SU-DHL-6 (cell line): ENCODE results near the gene EPB41L4A.

Experiments
- H2AFZ ChIP-seq: fragments of 200-600 bp; sonication (generic); 2 replicates; pipeline ENCODE4 v1.6.1; 2014; ENCODE audit warnings: low read depth, mild to moderate bottlenecking, moderate library complexity, mixed read lengths, antibody characterized with exemption, low read length; ENCODE audit not compliant: severe bottlenecking
- H3F3A ChIP-seq: fragments of 200-600 bp; shearing (Covaris generic); 2 replicates; pipeline ENCODE4 v1.6.0; 2016; ENCODE audit warnings: antibody characterized with exemption, mild to moderate bottlenecking; ENCODE audit not compliant: insufficient read depth
- H3K27ac ChIP-seq: fragments of 200-600 bp; sonication (generic); 2 replicates; pipeline ENCODE4 v1.5.1; 2016; ENCODE audit warnings: low read depth, mild to moderate bottlenecking, low read length, moderate library complexity, mixed read lengths
- H3K27me3 ChIP-seq: fragments of 200-600 bp; sonication (generic), shearing (Covaris generic); 2 replicates; pipeline ENCODE4 v1.6.0; 2014; ENCODE audit warnings: mild to moderate bottlenecking, low read length
- H3K36me3 ChIP-seq: fragments of 200-600 bp; sonication (generic); 2 replicates; pipeline ENCODE4 v1.6.1; 2014; ENCODE audit warnings: mild to moderate bottlenecking, low read length, mixed read lengths
- H3K4me2 ChIP-seq: fragments of 300-600, 200-600 bp; shearing (Covaris generic), sonication (generic); 2 replicates; pipeline ENCODE4 v1.6.0; 2014; ENCODE audit warnings: low read length, low read depth, mild to moderate bottlenecking; ENCODE audit not compliant: poor library complexity, severe bottlenecking
- H3K4me3 ChIP-seq: fragments of 200-600 bp; sonication (generic); 2 replicates; pipeline ENCODE4 v1.5.1; 2014; ENCODE audit warnings: antibody characterized with exemption, low read length, mild to moderate bottlenecking, mixed read lengths; ENCODE audit not compliant: insufficient read depth, poor library complexity, severe bottlenecking
- H3K79me2 ChIP-seq: fragments of 200-600 bp; sonication (generic); 2 replicates; pipeline ENCODE4 v1.6.1; 2014; ENCODE audit warnings: mild to moderate bottlenecking, low read length, moderate library complexity; ENCODE audit not compliant: insufficient read depth
- H3K9ac ChIP-seq: fragments of 200-600 bp; sonication (generic); 2 replicates; pipeline ENCODE4 v1.7.0; 2014; ENCODE audit warnings: mild to moderate bottlenecking, low read length
- H3K9me2 ChIP-seq: fragments of 200-600 bp; sonication (generic); replicated peaks from 2 replicates; pipeline ENCODE4 v1.6.1; 2014; ENCODE audit warnings: low read length; ENCODE audit not compliant: insufficient read depth
- H3K9me3 ChIP-seq: fragments of 200-600 bp; sonication (generic); 2 replicates; pipeline ENCODE4 v1.6.1; 2014; ENCODE audit warnings: low read length, mixed read lengths; ENCODE audit not compliant: insufficient read depth
- H4K20me1 ChIP-seq: fragments of 200-600 bp; sonication (generic); 2 replicates; pipeline ENCODE4 v1.6.1; 2014; ENCODE audit warnings: low read depth, mild to moderate bottlenecking, antibody characterized with exemption, low read length, moderate library complexity, mixed read lengths
- CTCF ChIP-seq: fragments of 200-600 bp; sonication (generic); IDR thresholded peaks from one replicate; pipeline ENCODE4 v1.5.1; 2017; ENCODE audit warnings: antibody characterized with exemption, mild to moderate bottlenecking, low read length, moderate library complexity; ENCODE audit not compliant: insufficient read depth, poor library complexity, severe bottlenecking
- EZH2phosphoT487 ChIP-seq: fragments of 200-600 bp; sonication (generic), shearing (Covaris generic); conservative IDR thresholded peaks from 2 replicates; pipeline ENCODE4 v1.6.1; 2018; ENCODE audit warnings: mild to moderate bottlenecking, antibody characterized with exemption, low read length, moderate library complexity, mixed read lengths

The EPB41L4A gene

DNA sequence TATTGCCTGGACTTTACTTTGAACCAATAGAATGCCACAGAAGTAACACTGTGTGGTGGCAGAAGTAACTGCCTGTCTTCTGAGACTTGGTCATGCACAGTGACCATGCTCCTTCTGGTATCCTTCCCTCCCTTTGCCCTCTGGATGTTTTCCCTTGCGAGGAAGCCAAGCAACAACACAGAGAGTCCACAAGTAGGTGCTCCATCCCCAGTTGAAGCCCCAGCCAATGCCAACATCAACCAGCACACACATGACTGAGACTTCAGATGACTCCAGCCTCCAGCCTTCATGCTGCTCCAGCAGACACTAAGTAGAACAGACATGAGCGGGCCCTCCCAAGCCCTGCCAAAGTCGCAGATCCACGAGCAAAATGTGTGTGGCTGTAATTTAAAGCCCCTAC lies 129.6 kb downstream of the EPB41L4A start:
- no peaks in the 10 kb centered on the region for H3F3A ChIP-seq
- no peak overlapping the region for H3K4me3 ChIP-seq
- no peak for TF ChIP-seq CTCF
- TF ChIP-seq EZH2phosphoT487 = no peak
- no peaks in the 10 kb centered on the region for H3K9me2 ChIP-seq
- H4K20me1 ChIP-seq = no peaks in the 10 kb centered on the region
- H3K27me3 ChIP-seq = no peaks in the 10 kb centered on the region
- H3K4me2 ChIP-seq = no peak overlapping the region
- no peaks in the 10 kb centered on the region for H3K79me2 ChIP-seq
- H3K27ac ChIP-seq = no peak overlapping the region
- H2AFZ ChIP-seq = no peak overlapping the region
- H3K9me3 ChIP-seq = no peaks in the 10 kb centered on the region; the same call in 1 of the 2 replicates
- no peaks in the 10 kb centered on the region for H3K36me3 ChIP-seq
- no peak overlapping the region for H3K9ac ChIP-seq

DNA sequence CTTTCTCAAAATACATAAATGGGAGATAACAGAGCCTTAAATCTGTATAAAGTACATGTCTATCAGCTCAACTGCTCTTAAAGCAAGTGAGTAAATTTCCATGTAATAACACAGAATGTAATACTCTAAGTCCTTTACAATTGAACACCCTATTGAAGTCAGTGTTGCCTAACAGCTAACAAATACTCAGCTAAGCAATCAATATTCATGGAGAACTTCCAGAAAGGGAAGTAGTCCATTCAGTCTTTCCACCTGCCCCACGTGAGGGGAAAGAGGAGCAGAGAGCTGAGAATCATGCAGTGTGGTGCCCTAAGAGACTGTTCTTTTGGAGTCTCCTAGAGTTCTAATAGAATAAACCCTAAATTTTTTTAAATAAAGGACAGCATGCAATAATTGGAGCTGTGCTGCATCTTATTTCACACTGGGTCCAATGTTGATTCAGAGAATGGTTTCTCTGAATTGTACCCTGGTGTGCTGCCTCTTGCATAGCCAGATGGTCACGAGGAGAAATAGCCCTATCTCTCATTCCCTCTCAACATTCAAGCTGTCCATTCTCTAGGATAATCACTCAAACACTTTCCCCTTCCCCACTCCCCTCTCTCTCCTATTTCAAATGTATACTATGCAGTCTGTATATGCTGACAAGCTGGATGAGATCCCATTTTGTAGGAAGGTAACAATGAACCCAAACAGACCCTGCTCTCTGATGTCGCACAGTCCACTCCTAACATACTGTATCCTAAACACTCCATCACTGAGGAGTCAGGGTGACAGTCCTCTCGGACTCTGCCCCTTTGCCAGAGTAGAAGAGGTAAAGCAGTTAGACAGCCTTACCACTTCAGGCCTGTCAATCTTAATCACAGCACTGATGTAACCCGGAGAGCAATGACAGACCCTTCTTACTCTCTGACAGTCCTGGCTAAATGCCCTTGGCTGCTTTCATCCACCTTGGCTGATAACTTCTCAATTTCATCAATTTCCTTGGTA lies 134.8 kb downstream of the EPB41L4A start:
- no peaks in the 10 kb centered on the region for H3K9me3 ChIP-seq
- TF ChIP-seq EZH2phosphoT487 = no peak
- TF ChIP-seq CTCF = no peak
- no peaks in the 10 kb centered on the region for H3K27me3 ChIP-seq
- no peaks in the 10 kb centered on the region for H3K79me2 ChIP-seq
- H3K4me2 ChIP-seq = no peak overlapping the region
- no peak overlapping the region for H3K4me3 ChIP-seq
- no peak overlapping the region for H3K9ac ChIP-seq
- H3K36me3 ChIP-seq = no peaks in the 10 kb centered on the region
- H3K27ac ChIP-seq = no peak overlapping the region
- no peaks in the 10 kb centered on the region for H3K9me2 ChIP-seq
- no peak overlapping the region for H2AFZ ChIP-seq
- no peaks in the 10 kb centered on the region for H4K20me1 ChIP-seq
- no peaks in the 10 kb centered on the region for H3F3A ChIP-seq

GRCh38 chr5:112283034-112283582 lies 136.0 kb downstream of the EPB41L4A start:
- no peaks in the 10 kb centered on the region for H4K20me1 ChIP-seq
- no peak for TF ChIP-seq CTCF
- TF ChIP-seq EZH2phosphoT487 = no peak

More at GRCh38 chr5:112283034-112283582, 136.0 kb downstream of the EPB41L4A start:
- H3K4me3 ChIP-seq = no peak overlapping the region
- no peak overlapping the region for H3K9ac ChIP-seq
- no peaks in the 10 kb centered on the region for H3K79me2 ChIP-seq
- H3K27ac ChIP-seq = no peak overlapping the region
- H3F3A ChIP-seq = no peaks in the 10 kb centered on the region
- H3K27me3 ChIP-seq = no peaks in the 10 kb centered on the region
- H3K36me3 ChIP-seq = no peaks in the 10 kb centered on the region
- no peaks in the 10 kb centered on the region for H3K9me2 ChIP-seq
- no peak overlapping the region for H3K4me2 ChIP-seq
- H2AFZ ChIP-seq = no peak overlapping the region
- no peaks in the 10 kb centered on the region for H3K9me3 ChIP-seq
